ENCODE data around the gene ZNF710. TPM values are rescaled to one million over a fixed set of nuclear protein-coding genes. Genes with fewer than 3 reads are reported as not detected.

ZNF710 gene
- total RNA-seq, 1 experiment from 2014 or later = 10.0 TPM

- Histone ChIP-seq H3K9me2 (ENCODE audit: insufficient read depth) (no peaks in the 10 kb centered on the region), H4K20me1 (ENCODE audit: insufficient read depth) (no peaks in the 10 kb centered on the region), H3K4me2 (ENCODE audit: low read length) (no peak overlapping the region), H3K27ac (ENCODE audit: low read depth, low read length) (no peak overlapping the region), H2AFZ (ENCODE audit: low read depth, low read length, poor library complexity, severe bottlenecking) (no peak overlapping the region), H3K9ac (ENCODE audit: low read length) (no peak overlapping the region), H3K4me3 (replicated peaks in 1 of 2; ENCODE audit: low read depth in 1 of 2, low read length in 2 of 2) (no peak overlapping the region), H3K9me3 (ENCODE audit: control insufficient read depth in 1 of 2, insufficient read depth in 1 of 2, low read depth in 1 of 2, low read length in 2 of 2) (no peaks in the 10 kb centered on the region), H3K27me3 (ENCODE audit: insufficient read depth, low read length) (no peaks in the 10 kb centered on the region), H3K36me3 (ENCODE audit: control insufficient read depth in 1 of 2, insufficient read depth in 2 of 2, low read length in 2 of 2) (no peaks in the 10 kb centered on the region), H3K4me1 (ENCODE audit: control insufficient read depth in 1 of 2, insufficient read depth in 2 of 2, low read length in 2 of 2) (peaks cover 11 to 15% of the 10 kb centered on the region in 2 experiments; a peak in 2 of 4 replicates), H3K79me2 (ENCODE audit: insufficient read depth, low read length) (no peaks in the 10 kb centered on the region)
- RAD21 ChIA-PET (ENCODE audit: low non-redundant PET in 1 of 2, low total read pairs in 2 of 2, uncharacterized antibody in 2 of 2, unreplicated experiment in 2 of 2) = no interaction called here
- TF ChIP-seq EZH2 (IDR thresholded peaks at IDR 0.05) (no peak), YY1 (IDR thresholded peaks at IDR 0.05; ENCODE audit: extremely low read depth, insufficient replicate concordance, low read depth, low read length) (no peak), CEBPB (IDR thresholded peaks at IDR 0.05; ENCODE audit: low read depth) (no peak), RAD21 (IDR thresholded peaks at IDR 0.05; ENCODE audit: low read depth) (no peak), CBX3 (IDR thresholded peaks at IDR 0.05; ENCODE audit: low read depth) (no peak), POLR2AphosphoS5 (IDR thresholded peaks at IDR 0.05; ENCODE audit: low read depth, low read length) (no peak), JUND (IDR thresholded peaks at IDR 0.05) (no peak), FOSL1 (IDR thresholded peaks at IDR 0.05; ENCODE audit: low read depth) (no peak), SIN3A (IDR thresholded peaks at IDR 0.05; ENCODE audit: low read depth) (no peak), EGR1 (IDR thresholded peaks at IDR 0.05; ENCODE audit: low read depth) (no peak)
- TF ChIP-seq, protein P1, sequence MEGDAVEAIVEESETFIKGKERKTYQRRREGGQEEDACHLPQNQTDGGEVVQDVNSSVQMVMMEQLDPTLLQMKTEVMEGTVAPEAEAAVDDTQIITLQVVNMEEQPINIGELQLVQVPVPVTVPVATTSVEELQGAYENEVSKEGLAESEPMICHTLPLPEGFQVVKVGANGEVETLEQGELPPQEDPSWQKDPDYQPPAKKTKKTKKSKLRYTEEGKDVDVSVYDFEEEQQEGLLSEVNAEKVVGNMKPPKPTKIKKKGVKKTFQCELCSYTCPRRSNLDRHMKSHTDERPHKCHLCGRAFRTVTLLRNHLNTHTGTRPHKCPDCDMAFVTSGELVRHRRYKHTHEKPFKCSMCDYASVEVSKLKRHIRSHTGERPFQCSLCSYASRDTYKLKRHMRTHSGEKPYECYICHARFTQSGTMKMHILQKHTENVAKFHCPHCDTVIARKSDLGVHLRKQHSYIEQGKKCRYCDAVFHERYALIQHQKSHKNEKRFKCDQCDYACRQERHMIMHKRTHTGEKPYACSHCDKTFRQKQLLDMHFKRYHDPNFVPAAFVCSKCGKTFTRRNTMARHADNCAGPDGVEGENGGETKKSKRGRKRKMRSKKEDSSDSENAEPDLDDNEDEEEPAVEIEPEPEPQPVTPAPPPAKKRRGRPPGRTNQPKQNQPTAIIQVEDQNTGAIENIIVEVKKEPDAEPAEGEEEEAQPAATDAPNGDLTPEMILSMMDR (IDR thresholded peaks at IDR 0.05 in 2 of 3, conservative IDR thresholded peaks at IDR 0.05 in 1 of 3; ENCODE audit: borderline replicate concordance in 1 of 3, insufficient read depth in 1 of 3, low read depth in 2 of 3, low read length in 2 of 3) = no peak
- ATAC-seq (no peak), DNase-seq (ENCODE audit: low read depth, low spot score) (no peak)
- CTCF ChIA-PET = no interaction called here
- BruUV-seq (replicated peaks) = no TSS peak
- intact Hi-C loops (cut with micrococcal nuclease) = no loop called here
- POLR2A ChIA-PET = no interaction called here
These were observed 46.9 kb downstream of the ZNF710 start for GRCh38 chr15:90047956-90048575.
